SKM-1 treated with dmso at 0.1 percent for 144 hours (cell line): ENCODE measurements around the gene N4BP2.

Experiments used
- DNase-seq: peaks from one replicate; lab custom pipeline; 2025; ENCODE audit not compliant: unreplicated experiment; lab: John Stamatoyannopoulos, UW

N4BP2 gene

GRCh38 chr4:40190465-40190864, 133.8 kb downstream of the N4BP2 start:
- DNase-seq, result no peak

GRCh38 chr4:40190880-40191815, 134.5 kb downstream of the N4BP2 start:
- no peak for DNase-seq

GRCh38 chr4:40192114-40193015, 135.7 kb downstream of the N4BP2 start:
- DNase-seq, result no peak

GRCh38 chr4:40193016-40193571, 136.4 kb downstream of the N4BP2 start:
- DNase-seq, result no peak

GRCh38 chr4:40193578-40193977, 136.9 kb downstream of the N4BP2 start:
- DNase-seq, result no peak

- no peak for DNase-seq
These were observed 138.0 kb downstream of the N4BP2 start for GRCh38 chr4:40194602-40195161.

- DNase-seq, result no peak
These were observed 138.8 kb downstream of the N4BP2 start for GRCh38 chr4:40195182-40196177.

- DNase-seq, result no peak
These were observed 139.6 kb downstream of the N4BP2 start for GRCh38 chr4:40196272-40196671.

- DNase-seq, result no peak
These were observed 140.2 kb downstream of the N4BP2 start, which contains the start of gene RHOH for GRCh38 chr4:40196724-40197281. TSS of gene RHOH (plus strand) at chr4:40197031. CDS start at chr4:40243387, 46,356 bp downstream.

GRCh38 chr4:40197879-40198689, 141.4 kb downstream of the N4BP2 start:
- no peak for DNase-seq

GRCh38 chr4:40199179-40199670, 142.6 kb downstream of the N4BP2 start:
- no peak for DNase-seq

GRCh38 chr4:40199999-40200874, 143.6 kb downstream of the N4BP2 start:
- DNase-seq, result peak; percentile 71

- peak; percentile 70 for DNase-seq
These were observed 144.5 kb downstream of the N4BP2 start for GRCh38 chr4:40200875-40201801.

GRCh38 chr4:40201898-40202297, 145.2 kb downstream of the N4BP2 start:
- no peak for DNase-seq

GRCh38 chr4:40202474-40202873, 145.8 kb downstream of the N4BP2 start:
- DNase-seq, result no peak

GRCh38 chr4:40204507-40205258, 148.0 kb downstream of the N4BP2 start:
- no peak for DNase-seq
